ENCODE data around the gene MYO6.

DNA sequence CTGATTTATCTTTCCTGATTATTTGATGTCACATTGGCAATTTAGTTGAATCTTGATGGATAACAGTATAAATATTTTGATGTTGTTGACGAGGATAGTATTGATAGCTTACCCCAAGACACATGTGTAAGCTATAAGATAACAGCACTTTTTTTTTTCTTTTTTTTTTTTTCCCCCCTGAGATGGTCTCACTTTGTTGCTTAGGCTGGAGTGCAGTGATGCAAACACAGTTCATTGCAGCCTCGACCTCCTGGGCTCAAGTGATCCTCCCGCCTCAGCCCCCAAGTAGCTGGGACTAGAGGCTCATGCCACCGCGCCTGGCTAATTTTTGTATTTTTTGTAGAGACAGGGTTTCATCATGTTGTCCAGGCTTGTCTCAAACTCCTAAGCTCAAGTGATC is 21.8 kb downstream of the MYO6 start:
- no peak for TF ChIP-seq CTCF (conservative IDR thresholded peaks at IDR 0.05; ENCODE audit: low read length)
- TF ChIP-seq EZH2phosphoT487 (IDR thresholded peaks at IDR 0.05; ENCODE audit: borderline replicate concordance, low read depth, low read length), result no peak

All from OCI-LY7 (cell line).